Activated CD8-positive, alpha-beta memory T cell treated with anti-CD3 and anti-CD28 coated beads for 36 hours (primary cell): Measurements from ENCODE around the gene PCED1A. TPM values are rescaled to one million over a fixed set of nuclear protein-coding genes. Genes with fewer than 3 reads are reported as not detected.

ENCODE experiments used
- CTCF ChIA-PET: fragments of 350-600 bp; sonication (Branson Sonifier 250); formaldehyde crosslinking; loops from one replicate; lab custom pipeline; 2021; ENCODE audit warnings: antibody characterized with exemption; lab: Charles Lee
- POLR2A ChIA-PET: fragments of 350-600 bp; sonication (Branson Sonifier 250); formaldehyde crosslinking; loops from one replicate; lab custom pipeline; 2021; ENCODE audit warnings: antibody characterized with exemption; lab: Charles Lee
- total RNA-seq, 2 experiments: library from RNA; stranded (reverse); gene quantifications; one replicate each; pipeline ENCODE4 v1.2.3, GENCODE V29; 2021

PCED1A gene
- total RNA-seq: 10 to 100 TPM; 33.9 to 35.8 TPM

DNA sequence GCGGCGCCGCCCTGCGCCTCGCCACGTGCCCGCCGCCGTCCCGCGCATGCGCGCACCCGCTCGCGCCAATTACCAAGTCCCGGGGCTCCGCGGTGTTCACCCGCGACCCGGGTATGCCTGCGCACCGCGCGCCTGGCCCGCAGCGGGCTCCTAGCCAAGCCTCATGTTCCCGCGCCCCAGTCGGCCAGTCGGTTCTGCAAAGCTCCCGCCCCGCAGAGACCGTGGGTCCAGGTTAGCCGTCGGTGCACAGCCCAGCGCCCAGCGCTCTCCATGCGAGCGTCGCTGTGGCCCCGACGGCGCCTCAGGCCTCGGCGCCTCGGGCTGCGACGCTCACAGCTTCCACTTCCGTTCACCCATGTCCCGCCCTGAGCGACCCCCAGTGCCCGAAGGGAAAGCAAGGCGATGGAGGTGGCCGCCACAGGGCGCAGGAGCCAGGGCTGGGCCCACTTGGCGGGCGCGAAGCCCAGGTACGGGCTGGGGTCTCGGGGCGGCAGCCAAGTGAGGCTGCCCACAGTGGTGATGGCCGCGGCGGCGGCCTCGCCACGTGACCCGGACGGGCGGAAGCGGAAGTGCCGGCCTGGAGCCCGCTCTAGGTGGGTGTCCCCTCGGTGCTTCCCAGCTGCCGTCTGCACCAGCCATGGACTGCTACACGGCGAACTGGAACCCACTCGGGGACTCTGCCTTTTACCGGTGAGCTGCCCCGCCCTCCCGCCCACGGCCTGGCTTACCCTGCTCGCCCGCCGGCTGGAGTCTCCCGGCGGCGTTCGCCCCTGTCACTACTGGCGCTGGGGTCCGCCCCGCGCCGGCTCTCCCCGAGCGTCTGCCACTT, at the start of gene PCED1A, which contains the start of gene VPS16:
Gene PCED1A (minus strand): TSS at position 518 of the 829 bp plus-strand sequence. CDS start 743 bp downstream, outside the sequence.
Gene VPS16 (plus strand): TSS at position 608 of the 829 bp plus-strand sequence. CDS start 30 bp downstream, at position 638.
- ChIA-PET CTCF (interaction anchor here (0.8 to 1.8 kb wide), 3 partner anchors 12 to 87 kb away, joined by 3 to 8 read pairs (median 5); no protein-coding TSS in a partner anchor), POLR2A (interaction anchor here (1.0 kb wide), 1 partner anchor 189 kb away, joined by 4 read pairs; no protein-coding TSS in a partner anchor)

GRCh38 chr20:2889797-2890196, 49.3 kb upstream of the PCED1A start:
- CTCF ChIA-PET: interaction anchor here (1.1 kb wide), 1 partner anchor 23 kb away, joined by 3 read pairs; no protein-coding TSS in a partner anchor
- POLR2A ChIA-PET: no interaction called here

- ChIA-PET CTCF (no interaction called here), POLR2A (no interaction called here)
Observed at GRCh38 chr20:2889209-2889608, 48.8 kb upstream of the PCED1A start.

DNA sequence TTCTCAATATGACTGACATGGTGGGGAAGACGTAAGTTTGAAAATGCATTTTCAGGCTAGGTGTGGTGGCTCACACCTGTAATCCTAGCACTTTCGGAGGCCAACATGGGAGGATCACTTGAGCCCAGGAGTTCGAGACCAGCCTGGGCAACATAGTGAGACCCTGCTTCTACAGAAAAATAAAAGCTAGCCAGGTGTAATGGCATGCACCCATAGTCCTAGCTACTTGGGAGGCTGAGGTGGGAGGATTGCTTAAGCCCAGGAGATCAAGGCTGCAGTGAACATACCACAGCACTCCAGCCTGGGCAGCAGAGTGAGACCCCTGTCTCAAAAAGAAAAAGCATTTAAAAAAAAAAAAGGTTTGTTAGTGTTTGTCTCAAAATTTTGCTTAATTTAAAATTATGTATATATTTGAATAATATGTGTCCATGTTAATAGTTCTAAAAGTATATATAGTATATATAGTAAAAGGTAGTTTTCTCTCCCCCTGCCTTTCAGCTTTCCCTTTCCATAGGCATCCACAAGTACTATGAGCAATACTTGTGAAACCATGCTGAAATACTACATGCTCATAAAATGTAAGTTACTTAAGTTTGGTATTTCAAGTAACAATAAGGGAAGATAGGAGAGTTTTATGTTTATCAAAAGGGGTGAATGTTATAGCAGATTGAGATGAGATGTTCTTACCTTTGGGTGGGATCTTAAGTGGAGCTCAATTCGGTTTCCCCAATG, 47.9 kb upstream of the PCED1A start:
- ChIA-PET POLR2A (no interaction called here), CTCF (interaction anchor here (0.6 kb wide), 1 partner anchor 12 kb away, joined by 3 read pairs; no protein-coding TSS in a partner anchor)

DNA sequence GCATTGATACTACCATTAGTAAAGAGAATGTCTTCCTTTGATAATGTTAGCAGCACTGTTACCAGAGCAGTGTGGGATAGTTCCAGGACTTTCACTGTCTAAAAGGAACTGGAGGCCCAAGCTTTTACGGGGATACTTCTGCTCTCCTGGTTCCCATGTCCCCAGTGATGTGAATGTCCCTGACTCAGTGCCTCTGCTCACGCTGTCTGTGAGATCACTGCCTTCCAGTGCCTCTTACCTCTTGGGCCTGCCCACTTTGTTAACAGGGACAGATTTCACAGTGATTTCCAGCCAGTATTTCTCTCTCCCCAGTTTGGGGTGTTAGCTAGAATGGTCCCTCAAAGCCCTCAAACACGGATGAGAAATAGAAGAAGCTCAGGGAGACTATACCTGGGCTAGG, 47.3 kb upstream of the PCED1A start:
- ChIA-PET POLR2A (no interaction called here), CTCF (interaction anchor here (0.6 kb wide), 1 partner anchor 13 kb away, joined by 3 read pairs; no protein-coding TSS in a partner anchor)

DNA sequence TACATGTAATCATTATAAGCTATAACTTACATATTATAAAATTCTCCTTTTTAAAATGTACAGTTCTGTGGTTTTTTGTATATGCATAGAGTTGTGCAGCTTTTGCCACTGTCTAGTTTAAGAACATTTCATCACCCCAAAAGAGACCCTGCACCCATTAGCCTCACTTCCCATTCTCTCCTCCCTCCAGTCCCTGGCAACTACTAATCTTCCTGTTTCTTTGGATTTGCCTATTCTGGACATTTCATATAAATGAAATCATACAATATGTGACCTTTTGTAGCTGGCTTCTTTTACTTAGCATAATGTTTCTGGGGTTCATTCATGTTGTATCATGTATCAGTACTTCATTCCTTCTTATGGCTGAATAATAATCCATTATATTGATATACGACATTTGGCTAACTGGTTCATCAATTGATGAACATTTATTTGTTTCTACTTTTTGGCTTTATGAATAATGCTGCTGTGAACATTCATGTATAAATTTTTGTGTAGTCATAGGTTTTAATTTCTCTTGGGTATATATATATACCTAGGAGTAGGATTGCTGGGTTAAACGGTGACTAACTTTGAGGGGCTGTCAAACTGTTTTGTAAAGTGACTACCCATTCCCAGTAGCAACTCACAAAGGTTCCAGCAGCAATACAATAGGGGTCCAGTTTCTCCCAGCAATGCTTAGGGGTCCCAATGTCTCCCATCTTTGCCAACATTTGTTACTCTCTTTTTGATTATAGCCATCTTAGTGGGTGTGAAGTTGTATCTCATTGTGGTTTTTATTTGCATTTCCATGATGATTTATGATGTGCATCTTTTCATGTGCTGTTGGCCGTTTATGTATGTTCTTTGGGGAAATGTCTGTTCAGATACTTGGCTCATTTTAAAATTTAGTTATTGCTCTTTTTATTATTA, 43.5 kb upstream of the PCED1A start:
- CTCF ChIA-PET: interaction anchor here (0.6 kb wide), 1 partner anchor 70 kb away, joined by 3 read pairs; no protein-coding TSS in a partner anchor
- POLR2A ChIA-PET: interaction anchor here (0.6 kb wide), 2 partner anchors 9 to 112 kb away, joined by 5 to 9 read pairs; no protein-coding TSS in a partner anchor

DNA sequence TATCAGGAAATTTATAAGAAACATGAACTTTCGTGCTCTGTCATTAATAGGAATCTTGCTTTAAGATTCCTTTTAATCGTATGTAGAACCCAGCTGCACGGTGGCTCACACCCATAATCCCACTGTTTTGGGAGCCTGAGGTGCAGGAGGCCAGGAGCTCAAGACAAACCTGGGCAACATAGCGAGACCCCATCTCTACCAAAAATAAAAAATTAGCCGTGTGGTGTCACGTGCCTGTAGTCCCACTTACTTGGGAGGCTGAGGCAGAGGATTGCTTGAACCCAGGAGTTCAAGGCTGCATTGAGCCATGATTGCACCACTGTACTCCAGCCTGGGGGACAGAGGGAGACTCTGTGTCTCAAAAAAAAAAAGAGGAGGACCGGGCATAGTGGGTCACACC, 40.2 kb upstream of the PCED1A start:
- CTCF ChIA-PET: no interaction called here
- POLR2A ChIA-PET: no interaction called here

GRCh38 chr20:2879146-2879545, 38.7 kb upstream of the PCED1A start:
- ChIA-PET CTCF (no interaction called here), POLR2A (no interaction called here)

DNA sequence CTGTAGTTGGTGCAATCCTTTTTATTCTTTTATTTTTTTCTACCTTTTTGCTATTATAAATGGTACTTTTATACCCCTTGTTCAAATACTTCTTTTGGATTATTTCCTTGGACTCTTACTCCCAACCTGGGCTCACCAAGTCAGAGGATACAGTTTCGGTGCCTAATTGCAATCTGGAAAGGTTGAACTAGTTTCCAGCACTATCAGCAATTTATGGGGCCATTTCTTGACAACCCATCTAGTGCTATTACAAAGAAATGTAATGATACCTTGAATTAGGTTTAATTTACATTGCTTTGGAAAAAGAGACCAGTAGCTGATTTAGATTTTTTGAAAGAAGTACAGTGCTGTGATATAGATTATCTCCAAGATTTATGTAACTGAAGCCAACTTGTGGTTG, 38.1 kb upstream of the PCED1A start:
- ChIA-PET CTCF (no interaction called here), POLR2A (no interaction called here)

DNA sequence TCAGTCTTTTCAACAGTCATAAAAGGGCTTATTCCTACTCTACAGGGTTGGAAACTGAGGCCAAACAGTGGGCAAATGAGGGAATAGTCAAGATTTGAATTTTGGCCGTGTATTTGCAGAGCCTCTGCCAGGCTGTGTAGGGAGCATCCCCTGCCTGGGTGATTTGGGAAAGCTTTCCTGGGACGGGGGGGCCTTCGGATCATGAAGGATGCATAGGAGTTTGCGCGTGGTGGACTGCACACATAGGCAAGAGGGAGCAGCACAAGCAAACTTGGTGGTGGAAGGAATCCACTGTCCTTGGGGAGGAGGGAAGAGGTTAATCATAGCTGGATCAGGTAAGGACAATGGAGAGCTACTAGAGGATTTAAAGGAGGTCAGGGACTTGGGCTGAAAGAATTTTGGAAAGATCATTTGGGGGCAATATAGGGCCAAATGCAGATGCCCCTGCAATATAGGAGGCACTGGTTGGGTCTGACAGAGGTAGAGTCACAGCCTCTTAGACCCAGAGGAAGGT, 35.3 kb upstream of the PCED1A start:
- POLR2A ChIA-PET: no interaction called here
- CTCF ChIA-PET: no interaction called here

- CTCF ChIA-PET: no interaction called here
- POLR2A ChIA-PET: interaction anchor here (0.6 kb wide), 1 partner anchor 36 kb away, joined by 3 read pairs; no protein-coding TSS in a partner anchor
Observed at GRCh38 chr20:2874456-2874855, 34.0 kb upstream of the PCED1A start.

DNA sequence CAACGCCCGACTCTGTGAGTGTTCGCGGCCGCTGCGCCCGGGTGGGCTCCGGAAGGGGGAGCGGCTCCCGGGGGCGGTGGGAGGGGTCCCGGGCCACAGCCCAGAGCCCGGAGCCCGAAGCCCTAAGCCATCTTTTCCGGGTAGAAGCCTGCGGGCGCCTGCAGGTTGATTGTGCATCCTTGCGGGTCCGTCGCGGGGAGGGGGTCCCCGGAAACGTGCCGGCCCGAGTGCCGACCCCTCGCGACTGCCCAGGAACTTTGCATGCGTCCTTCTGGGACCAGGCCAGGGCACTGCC, 33.2 kb upstream of the PCED1A start:
- ChIA-PET POLR2A (interaction anchor here (1.0 to 1.9 kb wide), 2 partner anchors 110 to 113 kb away, joined by 4 to 6 read pairs; no protein-coding TSS in a partner anchor), CTCF (interaction anchor here (1.0 kb wide), 1 partner anchor 110 kb away, joined by 3 read pairs; no protein-coding TSS in a partner anchor)

GRCh38 chr20:2873010-2873746, 32.7 kb upstream of the PCED1A start, which contains the start of gene PTPRA:
TSS of gene PTPRA (plus strand) at chr20:2873481. CDS start at chr20:2964278, 90,797 bp downstream.
- ChIA-PET CTCF (interaction anchor here (0.6 to 1.0 kb wide), 2 partner anchors 34 to 111 kb away, joined by 3 read pairs; no protein-coding TSS in a partner anchor), POLR2A (interaction anchor here (0.6 to 1.9 kb wide), 4 partner anchors 29 to 113 kb away, joined by 3 to 6 read pairs (median 4); no protein-coding TSS in a partner anchor)

- ChIA-PET CTCF (interaction anchor here (0.6 to 1.0 kb wide), 2 partner anchors 35 to 111 kb away, joined by 3 read pairs; no protein-coding TSS in a partner anchor), POLR2A (interaction anchor here (0.6 to 1.9 kb wide), 4 partner anchors 29 to 114 kb away, joined by 3 to 6 read pairs (median 4); no protein-coding TSS in a partner anchor)
Observed at GRCh38 chr20:2872459-2873009, 32.1 kb upstream of the PCED1A start.

GRCh38 chr20:2871661-2872458, 31.4 kb upstream of the PCED1A start:
- POLR2A ChIA-PET: interaction anchor here (0.6 to 1.9 kb wide), 3 partner anchors 28 to 115 kb away, joined by 3 to 6 read pairs (median 4); no protein-coding TSS in a partner anchor
- CTCF ChIA-PET: interaction anchor here (0.9 to 1.0 kb wide), 2 partner anchors 20 to 119 kb away, joined by 3 read pairs; no protein-coding TSS in a partner anchor

GRCh38 chr20:2871111-2871465, 30.6 kb upstream of the PCED1A start:
- POLR2A ChIA-PET: interaction anchor here (0.5 kb wide), 1 partner anchor 150 kb away, joined by 5 read pairs; no protein-coding TSS in a partner anchor
- CTCF ChIA-PET: interaction anchor here (0.9 to 1.0 kb wide), 2 partner anchors 19 to 118 kb away, joined by 3 read pairs; no protein-coding TSS in a partner anchor
